Neural cell (in vitro differentiated cells): ENCODE data around the gene IGF2BP2.

Experiments used
- EP300 ChIP-seq: fragments of 450-650 bp; conservative IDR thresholded peaks from 2 replicates; pipeline ENCODE4 v1.6.1; 2014; ENCODE audit warnings: antibody characterized with exemption, mild to moderate bottlenecking, moderate library complexity; ENCODE audit not compliant: poor library complexity, severe bottlenecking
- EZH2 ChIP-seq: fragments of 200-600, 300-800 bp; shearing (Covaris generic), sonication (generic); IDR thresholded peaks from 2 replicates; pipeline ENCODE4 v1.6.1; 2014; ENCODE audit warnings: antibody characterized with exemption, low read length, borderline replicate concordance, mild to moderate bottlenecking; ENCODE audit not compliant: insufficient read depth, poor library complexity, severe bottlenecking
- MXI1 ChIP-seq: fragments of 450-650 bp; conservative IDR thresholded peaks from 2 replicates; pipeline ENCODE4 v1.6.1; 2014; ENCODE audit warnings: antibody characterized with exemption, mild to moderate bottlenecking; ENCODE audit not compliant: poor library complexity, severe bottlenecking
- POLR2AphosphoS5 ChIP-seq: IDR thresholded peaks from 2 replicates; pipeline ENCODE4 v1.6.1; 2012
- SMC3 ChIP-seq: fragments of 450-650 bp; conservative IDR thresholded peaks from 2 replicates; pipeline ENCODE4 v1.6.1; 2014; ENCODE audit warnings: antibody characterized with exemption, mild to moderate bottlenecking, moderate library complexity; ENCODE audit not compliant: poor library complexity
- TF ChIP-seq, protein P1 (sequence below): fragments of 450-650 bp; IDR thresholded peaks from 2 replicates; pipeline ENCODE4 v1.5.1; 2014; ENCODE audit warnings: antibody characterized with exemption, mild to moderate bottlenecking, moderate library complexity; ENCODE audit not compliant: poor library complexity, severe bottlenecking
- TF ChIP-seq, protein P2 (sequence below): IDR thresholded peaks from 2 replicates; pipeline ENCODE4 v1.6.1; 2012; ENCODE audit warnings: borderline replicate concordance

DNA sequence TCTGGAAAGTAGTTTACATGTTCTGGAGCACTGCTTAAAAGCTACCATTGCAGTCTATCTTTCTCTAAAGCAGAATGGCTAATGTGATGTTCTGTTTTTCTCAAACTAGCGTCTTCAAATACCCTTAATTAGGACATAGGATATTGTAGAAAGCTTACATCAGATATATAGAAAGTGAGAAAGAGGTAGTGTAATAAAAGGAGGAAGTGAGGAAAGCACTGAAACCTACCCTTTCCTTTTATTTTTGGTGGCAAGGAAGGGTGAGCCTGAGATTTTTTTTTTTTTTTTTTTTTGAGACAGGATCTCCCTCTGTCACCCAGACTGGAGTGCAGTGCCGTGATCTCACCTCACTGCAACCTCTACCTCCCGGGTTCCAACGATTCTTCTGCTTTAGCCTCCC, 229.3 kb downstream of the IGF2BP2 start:
- TF ChIP-seq, protein P1, sequence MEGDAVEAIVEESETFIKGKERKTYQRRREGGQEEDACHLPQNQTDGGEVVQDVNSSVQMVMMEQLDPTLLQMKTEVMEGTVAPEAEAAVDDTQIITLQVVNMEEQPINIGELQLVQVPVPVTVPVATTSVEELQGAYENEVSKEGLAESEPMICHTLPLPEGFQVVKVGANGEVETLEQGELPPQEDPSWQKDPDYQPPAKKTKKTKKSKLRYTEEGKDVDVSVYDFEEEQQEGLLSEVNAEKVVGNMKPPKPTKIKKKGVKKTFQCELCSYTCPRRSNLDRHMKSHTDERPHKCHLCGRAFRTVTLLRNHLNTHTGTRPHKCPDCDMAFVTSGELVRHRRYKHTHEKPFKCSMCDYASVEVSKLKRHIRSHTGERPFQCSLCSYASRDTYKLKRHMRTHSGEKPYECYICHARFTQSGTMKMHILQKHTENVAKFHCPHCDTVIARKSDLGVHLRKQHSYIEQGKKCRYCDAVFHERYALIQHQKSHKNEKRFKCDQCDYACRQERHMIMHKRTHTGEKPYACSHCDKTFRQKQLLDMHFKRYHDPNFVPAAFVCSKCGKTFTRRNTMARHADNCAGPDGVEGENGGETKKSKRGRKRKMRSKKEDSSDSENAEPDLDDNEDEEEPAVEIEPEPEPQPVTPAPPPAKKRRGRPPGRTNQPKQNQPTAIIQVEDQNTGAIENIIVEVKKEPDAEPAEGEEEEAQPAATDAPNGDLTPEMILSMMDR = no peak
- TF ChIP-seq MXI1 (no peak), POLR2AphosphoS5 (no peak), EP300 (no peak), EZH2 (no peak), SMC3 (no peak)
- TF ChIP-seq, protein P2, sequence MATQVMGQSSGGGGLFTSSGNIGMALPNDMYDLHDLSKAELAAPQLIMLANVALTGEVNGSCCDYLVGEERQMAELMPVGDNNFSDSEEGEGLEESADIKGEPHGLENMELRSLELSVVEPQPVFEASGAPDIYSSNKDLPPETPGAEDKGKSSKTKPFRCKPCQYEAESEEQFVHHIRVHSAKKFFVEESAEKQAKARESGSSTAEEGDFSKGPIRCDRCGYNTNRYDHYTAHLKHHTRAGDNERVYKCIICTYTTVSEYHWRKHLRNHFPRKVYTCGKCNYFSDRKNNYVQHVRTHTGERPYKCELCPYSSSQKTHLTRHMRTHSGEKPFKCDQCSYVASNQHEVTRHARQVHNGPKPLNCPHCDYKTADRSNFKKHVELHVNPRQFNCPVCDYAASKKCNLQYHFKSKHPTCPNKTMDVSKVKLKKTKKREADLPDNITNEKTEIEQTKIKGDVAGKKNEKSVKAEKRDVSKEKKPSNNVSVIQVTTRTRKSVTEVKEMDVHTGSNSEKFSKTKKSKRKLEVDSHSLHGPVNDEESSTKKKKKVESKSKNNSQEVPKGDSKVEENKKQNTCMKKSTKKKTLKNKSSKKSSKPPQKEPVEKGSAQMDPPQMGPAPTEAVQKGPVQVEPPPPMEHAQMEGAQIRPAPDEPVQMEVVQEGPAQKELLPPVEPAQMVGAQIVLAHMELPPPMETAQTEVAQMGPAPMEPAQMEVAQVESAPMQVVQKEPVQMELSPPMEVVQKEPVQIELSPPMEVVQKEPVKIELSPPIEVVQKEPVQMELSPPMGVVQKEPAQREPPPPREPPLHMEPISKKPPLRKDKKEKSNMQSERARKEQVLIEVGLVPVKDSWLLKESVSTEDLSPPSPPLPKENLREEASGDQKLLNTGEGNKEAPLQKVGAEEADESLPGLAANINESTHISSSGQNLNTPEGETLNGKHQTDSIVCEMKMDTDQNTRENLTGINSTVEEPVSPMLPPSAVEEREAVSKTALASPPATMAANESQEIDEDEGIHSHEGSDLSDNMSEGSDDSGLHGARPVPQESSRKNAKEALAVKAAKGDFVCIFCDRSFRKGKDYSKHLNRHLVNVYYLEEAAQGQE = no peak
